ENCODE results near the gene LRRC32. TPM values are rescaled to one million over a fixed set of nuclear protein-coding genes. Genes with fewer than 3 reads are reported as not detected.

The LRRC32 gene
- total RNA-seq, 1 donor: 37.6 TPM

DNA sequence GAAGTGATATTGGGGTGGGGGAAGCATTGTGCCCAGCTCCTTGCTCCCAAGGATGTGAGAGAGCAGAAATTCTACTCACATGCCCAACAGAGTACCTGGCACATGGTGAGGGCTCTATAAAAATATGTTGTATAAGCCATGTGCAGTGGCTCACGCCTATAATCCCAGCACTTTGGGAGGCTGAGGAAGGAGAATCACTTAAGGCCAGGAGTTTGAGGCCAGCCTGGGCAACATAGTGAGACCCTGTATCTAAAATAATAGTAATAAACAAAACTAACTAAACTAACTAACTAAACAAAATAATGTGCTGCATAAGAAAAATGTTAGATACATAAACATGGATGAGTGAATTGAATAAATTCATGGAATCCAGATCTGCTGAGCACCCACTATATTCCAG, 33.2 kb upstream of the LRRC32 start:
- Histone ChIP-seq H3K36me3 (ENCODE audit: insufficient read depth, low read length) (no peaks in the 10 kb centered on the region), H3K4me3 (ENCODE audit: insufficient read depth, low read length) (no peak overlapping the region), H3K27me3 (ENCODE audit: insufficient read depth, low read length) (peaks cover 4% of the 10 kb centered on the region), H3K4me2 (ENCODE audit: insufficient read depth, low read length) (no peak overlapping the region), H3K9me3 (ENCODE audit: low read depth, low read length) (no peaks in the 10 kb centered on the region), H2AFZ (ENCODE audit: low read length) (no peak overlapping the region), H3K27ac (ENCODE audit: low read depth, low read length) (no peak overlapping the region), H3K4me1 (ENCODE audit: insufficient read depth, low read length) (peaks cover 31% of the 10 kb centered on the region), H4K20me1 (ENCODE audit: insufficient read depth, low read length) (no peaks in the 10 kb centered on the region), H3K79me2 (ENCODE audit: insufficient read depth, low read length) (no peaks in the 10 kb centered on the region)
- no peak for DNase-seq (ENCODE audit: insufficient read length, low spot score, missing footprints)
- TF ChIP-seq, protein P1, sequence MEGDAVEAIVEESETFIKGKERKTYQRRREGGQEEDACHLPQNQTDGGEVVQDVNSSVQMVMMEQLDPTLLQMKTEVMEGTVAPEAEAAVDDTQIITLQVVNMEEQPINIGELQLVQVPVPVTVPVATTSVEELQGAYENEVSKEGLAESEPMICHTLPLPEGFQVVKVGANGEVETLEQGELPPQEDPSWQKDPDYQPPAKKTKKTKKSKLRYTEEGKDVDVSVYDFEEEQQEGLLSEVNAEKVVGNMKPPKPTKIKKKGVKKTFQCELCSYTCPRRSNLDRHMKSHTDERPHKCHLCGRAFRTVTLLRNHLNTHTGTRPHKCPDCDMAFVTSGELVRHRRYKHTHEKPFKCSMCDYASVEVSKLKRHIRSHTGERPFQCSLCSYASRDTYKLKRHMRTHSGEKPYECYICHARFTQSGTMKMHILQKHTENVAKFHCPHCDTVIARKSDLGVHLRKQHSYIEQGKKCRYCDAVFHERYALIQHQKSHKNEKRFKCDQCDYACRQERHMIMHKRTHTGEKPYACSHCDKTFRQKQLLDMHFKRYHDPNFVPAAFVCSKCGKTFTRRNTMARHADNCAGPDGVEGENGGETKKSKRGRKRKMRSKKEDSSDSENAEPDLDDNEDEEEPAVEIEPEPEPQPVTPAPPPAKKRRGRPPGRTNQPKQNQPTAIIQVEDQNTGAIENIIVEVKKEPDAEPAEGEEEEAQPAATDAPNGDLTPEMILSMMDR (IDR thresholded peaks at IDR 0.05; ENCODE audit: extremely low read depth, low read depth, low read length): no peak

DNA sequence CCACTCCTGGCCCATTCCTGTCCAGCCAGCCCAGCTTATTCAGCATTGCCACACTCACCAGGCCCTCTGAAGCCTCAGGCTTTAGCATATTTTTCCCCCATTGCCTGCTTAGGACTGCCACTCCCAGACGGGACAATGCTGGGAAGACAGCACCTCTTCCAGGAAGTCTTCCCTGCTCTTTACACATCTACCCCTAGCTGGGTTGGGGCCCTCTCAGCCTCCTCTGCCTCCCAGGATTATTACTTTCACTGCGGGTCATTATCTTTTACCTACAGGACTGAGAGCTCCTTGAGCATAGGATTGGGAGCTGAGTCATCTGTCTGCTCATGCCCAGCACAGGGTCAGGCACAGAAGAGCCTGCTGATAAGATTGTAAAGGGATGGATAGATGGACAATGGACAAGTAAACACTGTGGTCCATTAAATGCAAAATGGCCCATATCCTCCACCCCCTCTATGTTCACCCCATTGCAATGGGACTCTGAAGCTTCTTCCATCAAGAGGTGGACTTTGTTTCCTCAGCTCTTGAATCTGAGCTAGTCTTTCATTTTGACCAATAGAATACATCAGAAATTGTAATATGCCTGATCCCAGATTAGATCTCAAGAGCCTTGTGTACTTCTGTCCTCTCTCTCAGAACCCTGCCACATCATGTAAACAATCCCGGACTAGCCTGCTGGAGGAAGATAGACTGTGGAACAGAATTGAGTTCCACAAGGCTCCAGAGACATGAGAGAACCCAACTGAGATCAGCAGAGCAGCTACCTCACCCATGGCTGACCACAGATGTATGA, 32.0 kb upstream of the LRRC32 start:
- Histone ChIP-seq H3K4me3 (ENCODE audit: insufficient read depth, low read length) (no peak overlapping the region), H3K27ac (ENCODE audit: low read depth, low read length) (no peak overlapping the region), H3K9me3 (ENCODE audit: low read depth, low read length) (no peaks in the 10 kb centered on the region), H2AFZ (ENCODE audit: low read length) (no peak overlapping the region), H3K79me2 (ENCODE audit: insufficient read depth, low read length) (no peaks in the 10 kb centered on the region), H3K27me3 (ENCODE audit: insufficient read depth, low read length) (peaks cover 4% of the 10 kb centered on the region), H4K20me1 (ENCODE audit: insufficient read depth, low read length) (no peaks in the 10 kb centered on the region), H3K36me3 (ENCODE audit: insufficient read depth, low read length) (no peaks in the 10 kb centered on the region), H3K4me2 (ENCODE audit: insufficient read depth, low read length) (no peak overlapping the region), H3K4me1 (ENCODE audit: insufficient read depth, low read length) (peaks cover 31% of the 10 kb centered on the region)
- no peak for DNase-seq (ENCODE audit: insufficient read length, low spot score, missing footprints)
- TF ChIP-seq, protein P1 (IDR thresholded peaks at IDR 0.05; ENCODE audit: extremely low read depth, low read depth, low read length): no peak

DNA sequence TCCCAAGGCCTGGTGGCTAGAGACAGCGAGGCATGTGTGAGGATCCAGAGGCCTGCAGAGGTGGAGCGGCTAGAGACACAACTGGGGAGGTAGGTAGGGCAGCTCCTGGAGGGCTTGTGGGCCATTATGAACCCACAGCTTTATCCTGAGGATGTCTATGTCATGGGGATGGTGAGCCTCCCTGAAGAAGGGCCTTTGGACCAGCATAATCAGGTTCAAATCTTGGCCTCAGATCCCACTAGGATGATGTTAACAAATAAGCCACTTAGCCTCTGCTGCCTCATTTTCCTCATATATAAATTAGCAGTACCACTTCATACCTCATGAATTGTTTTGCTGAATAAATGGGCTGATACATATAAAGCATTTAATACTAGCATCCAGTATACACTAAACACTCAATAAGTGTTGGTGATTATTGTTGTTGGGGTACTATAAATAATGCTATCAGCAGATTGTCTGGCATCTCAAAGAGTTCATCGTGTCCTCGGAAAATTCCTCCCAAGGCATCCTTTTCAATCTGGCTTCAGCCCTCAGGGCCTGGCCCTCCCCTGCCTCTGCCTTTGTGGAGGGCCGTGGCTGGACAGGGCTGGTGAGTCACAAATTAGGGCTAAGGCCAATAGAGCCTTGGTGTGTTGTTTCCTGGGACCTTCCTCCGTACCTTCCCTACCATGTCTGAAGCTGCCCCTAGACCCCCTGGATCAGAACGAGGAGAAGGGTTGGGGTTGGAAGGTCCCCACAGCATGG, 30.9 kb upstream of the LRRC32 start:
- no peaks in the 10 kb centered on the region for H3K36me3 ChIP-seq (ENCODE audit: insufficient read depth, low read length)
- peak overlapping the region; percentile 19 for H3K4me2 ChIP-seq (ENCODE audit: insufficient read depth, low read length)

More for the DNA sequence above, 30.9 kb upstream of the LRRC32 start:
- Histone ChIP-seq H3K79me2 (ENCODE audit: insufficient read depth, low read length) (no peaks in the 10 kb centered on the region), H4K20me1 (ENCODE audit: insufficient read depth, low read length) (no peaks in the 10 kb centered on the region), H3K27me3 (ENCODE audit: insufficient read depth, low read length) (peaks cover 4% of the 10 kb centered on the region), H3K4me1 (ENCODE audit: insufficient read depth, low read length) (peaks cover 31% of the 10 kb centered on the region), H3K9me3 (ENCODE audit: low read depth, low read length) (no peaks in the 10 kb centered on the region), H3K4me3 (ENCODE audit: insufficient read depth, low read length) (no peak overlapping the region), H3K27ac (ENCODE audit: low read depth, low read length) (no peak overlapping the region), H2AFZ (ENCODE audit: low read length) (no peak overlapping the region)
- TF ChIP-seq, protein P1 (IDR thresholded peaks at IDR 0.05; ENCODE audit: extremely low read depth, low read depth, low read length): no peak
- peak; percentile 89 for DNase-seq (ENCODE audit: insufficient read length, low spot score, missing footprints)

Data from osteoblast (primary cell).